HG03280 (cell line): ENCODE data around the gene TMOD2.
A peak's percentile ranks its signal among the peaks of the same experiment; 100 is the strongest.

Experiments
- ATAC-seq: cut with Tn5 transposase; IDR thresholded peaks from one replicate; pipeline ENCODE4 v1.9.1; 2021; ENCODE audit warnings: mild to moderate bottlenecking, moderate library complexity; ENCODE audit not compliant: unreplicated experiment

TMOD2 gene

DNA sequence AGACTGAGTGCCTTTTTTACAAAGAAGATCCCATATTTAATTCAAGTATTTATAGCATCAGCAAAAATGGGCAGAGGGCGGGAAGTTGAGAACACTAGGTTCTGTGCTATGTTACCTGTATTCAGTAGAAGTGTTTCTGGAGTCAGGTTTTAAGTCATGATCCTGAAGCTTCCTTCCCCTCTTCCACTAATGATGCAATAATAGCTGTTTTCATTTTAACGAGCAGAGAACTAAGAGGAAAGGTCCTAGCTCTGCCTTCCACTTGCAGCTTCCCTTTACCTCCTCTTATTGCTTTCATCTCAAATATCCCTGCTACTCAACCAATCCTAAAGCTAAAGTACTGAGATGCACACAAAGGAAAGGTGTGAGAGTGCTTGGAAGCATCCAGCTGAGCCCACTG, 61.2 kb downstream of the TMOD2 start:
- ATAC-seq, result no peak

DNA sequence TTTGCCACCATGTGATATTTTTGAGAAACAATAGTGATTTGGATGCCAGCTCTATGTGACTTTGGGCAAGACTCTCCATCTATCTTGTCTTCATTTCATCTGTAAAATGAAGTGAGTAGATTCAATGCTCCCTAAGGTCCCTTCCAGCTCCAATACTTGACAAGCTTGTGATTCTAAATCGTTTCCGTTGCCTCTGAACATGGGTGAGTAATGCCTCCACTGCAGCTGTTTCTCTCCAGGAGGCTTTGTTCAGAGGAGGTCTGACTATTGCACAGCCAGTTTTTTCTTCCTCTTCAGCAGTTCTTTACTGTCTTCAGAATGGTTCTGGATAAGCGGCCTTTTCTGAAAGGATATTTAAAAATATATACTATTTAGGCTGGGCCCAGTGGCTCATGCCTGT, 63.2 kb downstream of the TMOD2 start:
- ATAC-seq, result no peak

DNA sequence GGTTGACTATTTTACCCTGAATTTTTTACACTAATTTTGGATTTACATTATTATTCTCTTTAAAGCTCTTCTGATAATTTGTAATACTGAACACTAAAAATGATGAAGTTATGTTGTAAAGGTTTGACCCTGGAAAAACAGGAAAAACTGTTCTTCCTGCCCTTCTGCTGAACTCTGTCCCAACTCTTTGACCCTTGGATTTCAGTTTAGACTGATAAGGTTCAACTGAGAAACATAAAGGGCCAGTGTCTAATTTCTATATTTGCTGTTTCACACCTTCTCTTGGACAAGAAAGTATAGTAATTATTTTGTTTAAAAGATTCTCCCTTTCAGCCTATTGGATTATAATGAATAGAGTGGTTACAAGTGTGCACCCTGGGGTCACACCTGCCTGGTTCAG, 65.2 kb downstream of the TMOD2 start:
- ATAC-seq, result no peak

DNA sequence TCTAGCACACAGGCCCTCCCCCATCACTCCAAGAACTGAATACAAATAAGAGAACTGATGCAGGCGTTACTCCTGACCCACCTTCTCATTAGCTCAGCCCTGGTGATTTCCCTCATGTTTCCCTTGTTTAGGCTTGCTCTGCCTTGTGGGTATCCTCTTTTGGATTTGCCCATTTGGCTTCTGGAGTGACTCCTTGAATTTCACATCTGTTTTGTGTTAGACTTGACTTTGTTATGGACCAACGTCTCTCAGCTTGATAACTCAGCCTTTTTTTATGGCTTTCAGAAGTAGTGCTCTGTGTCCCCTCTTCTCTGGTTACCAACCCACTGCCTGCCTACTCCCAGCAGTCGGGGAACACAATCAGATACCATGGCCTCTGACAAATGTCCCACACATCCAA, 66.8 kb downstream of the TMOD2 start:
- no peak for ATAC-seq

DNA sequence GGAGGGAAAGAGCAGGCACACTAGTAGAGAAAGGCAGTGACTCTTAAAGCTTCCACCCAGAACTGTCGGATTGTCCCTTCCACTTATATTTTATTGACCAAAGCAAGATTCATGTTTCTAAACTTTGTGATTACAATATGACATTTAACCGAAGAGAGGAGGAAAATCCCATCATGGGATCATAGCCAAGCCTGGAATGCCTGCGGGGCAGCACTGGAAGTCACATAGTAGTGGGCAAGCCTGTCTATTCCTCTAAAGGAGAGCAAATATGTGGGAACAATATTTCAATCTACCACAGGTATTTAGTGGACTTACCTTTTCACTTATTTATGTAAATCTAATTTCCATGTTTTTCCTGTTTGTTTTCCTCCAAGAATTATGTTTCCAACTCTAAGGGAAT, 74.3 kb downstream of the TMOD2 start:
- ATAC-seq, result no peak

DNA sequence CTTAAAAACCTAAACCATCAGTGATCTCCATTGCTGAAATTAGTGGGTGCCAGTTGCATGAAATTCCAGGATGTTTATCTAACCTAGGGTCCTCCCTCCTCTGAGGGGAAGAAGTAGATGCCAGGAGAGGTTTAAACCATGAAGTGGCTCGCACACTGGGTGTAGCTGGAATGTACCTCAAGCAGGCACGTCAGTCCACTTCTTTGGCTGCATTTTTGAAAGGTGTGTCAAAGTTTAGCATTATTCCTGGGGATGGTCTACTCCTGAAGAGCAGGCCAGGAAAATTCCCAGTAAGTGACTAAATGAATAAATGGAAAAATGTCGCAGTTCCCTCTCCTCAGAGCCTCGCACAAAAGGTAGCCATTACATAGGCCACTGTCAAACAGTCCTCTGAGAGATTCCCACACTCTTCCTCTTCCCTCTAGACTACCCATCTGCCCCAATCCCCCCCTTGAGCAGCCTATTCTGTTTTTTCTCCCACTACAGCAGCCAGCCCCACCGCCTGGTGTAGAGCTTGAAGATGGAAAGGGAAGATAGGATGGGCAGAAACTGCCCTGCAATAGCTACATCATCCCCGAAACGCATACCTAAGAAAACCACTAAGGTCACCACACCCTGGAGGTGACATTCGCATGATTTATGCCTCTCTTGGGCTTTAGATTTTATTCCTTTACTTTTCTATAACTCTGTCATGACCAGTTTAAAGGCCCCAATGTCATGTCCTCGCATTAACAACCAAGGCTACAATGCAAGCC, 77.4 kb downstream of the TMOD2 start:
- ATAC-seq, result no peak

DNA sequence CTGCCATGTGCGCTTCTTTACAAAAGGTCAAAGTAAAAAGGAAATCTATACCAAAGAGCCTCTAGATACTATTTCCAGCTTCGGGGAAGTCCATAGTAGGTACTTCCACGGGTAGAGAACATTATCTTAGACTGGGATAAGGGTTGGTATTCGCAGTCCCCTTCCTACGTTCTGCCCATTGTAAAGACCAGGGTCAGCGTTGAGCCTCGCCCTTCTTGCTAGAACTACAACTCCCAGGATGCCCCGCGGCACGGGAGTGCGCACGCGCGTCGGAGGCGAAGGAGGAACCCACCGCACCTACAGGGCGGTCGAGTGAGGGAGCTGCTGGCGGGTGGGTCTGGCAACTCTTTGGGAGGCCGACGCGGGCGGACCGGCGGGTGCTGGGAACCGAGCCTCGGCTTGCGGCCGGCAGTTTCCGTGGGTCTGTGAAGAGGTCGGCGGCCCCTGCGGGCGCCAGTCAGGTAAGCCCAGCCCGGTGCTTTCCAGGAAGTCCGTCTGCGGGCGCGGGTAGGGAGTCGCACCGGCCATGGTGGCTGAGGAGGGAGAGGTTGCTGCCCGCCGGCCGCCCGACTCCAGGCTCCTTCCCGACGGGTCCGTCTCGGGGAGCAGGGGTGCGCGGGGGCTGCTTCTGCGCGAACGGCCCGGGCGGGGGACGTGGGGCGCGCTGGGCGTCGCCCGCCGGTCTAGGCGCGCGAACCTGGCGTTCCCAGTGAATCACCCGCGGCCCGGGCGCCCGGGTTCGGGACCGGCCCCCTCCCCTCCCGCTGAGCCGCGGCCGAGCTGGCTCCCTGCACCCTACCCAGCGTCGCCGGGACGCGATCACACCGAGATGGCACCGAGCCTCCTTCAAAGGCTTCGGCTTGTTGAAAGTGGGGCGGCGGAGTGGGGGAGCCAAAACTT, 78.2 kb downstream of the TMOD2 start, which contains the start of gene TMOD3:
TMOD3 (plus strand) TSS at position 278 of the 900 bp plus-strand sequence. CDS start 33,232 bp downstream, outside the sequence.
- ATAC-seq, result peak; percentile 91

DNA sequence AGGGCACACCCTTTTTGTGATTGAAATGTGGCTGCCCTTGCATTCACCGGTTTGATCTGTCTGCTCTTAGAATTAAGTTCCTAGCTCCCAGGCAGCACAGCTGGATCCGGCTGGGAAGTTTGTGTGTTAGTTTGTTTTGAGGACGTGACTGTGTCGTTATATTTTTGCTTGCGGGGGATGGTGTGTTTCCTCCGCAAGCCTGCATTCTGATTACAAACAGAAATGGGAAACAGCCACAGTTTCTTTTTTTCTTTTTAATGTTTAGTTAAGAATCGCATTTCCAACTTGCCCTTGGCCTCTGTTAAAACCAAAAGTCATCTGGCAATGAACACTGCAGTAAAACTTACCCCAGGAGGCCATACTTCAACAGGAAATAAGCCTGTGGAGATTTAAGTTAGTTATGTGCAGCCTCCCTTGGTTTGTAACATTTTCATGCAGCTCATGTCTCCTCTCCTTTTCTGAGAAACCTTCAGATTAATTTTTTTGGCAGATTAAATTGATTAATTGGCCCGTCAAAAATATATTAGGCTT, 78.9 kb downstream of the TMOD2 start:
- no peak for ATAC-seq

DNA sequence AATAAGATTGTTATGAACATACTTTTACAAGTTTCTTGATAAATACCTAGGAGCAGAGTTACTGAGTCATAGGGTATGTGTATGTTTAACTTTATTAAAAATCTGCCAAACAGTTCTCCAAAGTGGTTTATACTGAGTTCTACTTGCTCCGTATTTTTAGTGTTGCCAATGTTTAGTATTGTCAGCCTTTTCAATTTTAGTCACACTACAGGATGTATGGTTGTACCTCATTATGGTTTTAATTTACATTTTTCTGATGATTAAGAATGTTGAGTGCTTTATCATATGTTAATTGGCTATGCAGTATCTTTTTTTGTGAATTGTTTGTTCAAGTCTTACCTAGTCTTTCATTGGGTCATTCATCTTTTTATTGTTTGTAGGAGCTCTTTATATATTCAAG, 82.4 kb downstream of the TMOD2 start:
- no peak for ATAC-seq

DNA sequence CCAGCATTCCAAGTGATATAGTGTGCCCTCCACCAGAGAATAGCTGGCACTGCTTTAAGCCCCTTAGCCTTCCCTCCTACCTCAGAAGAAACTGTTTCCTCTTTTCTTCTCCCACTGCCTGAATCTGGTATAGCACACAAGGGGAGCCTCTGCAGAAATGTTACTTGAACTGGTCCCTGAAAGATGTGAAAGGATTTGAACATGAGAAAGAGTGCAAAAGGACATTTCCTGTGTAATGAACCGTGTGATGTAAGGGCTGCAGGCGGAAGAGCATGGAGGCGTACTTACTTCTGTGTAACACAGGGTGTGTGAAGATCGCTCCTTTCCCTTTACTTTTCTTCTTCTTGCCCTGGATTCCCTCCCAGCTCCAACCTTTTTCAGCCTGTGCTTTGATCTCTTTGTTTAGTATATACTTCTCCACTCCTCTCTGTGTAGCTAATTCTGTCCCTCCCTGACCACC, 86.4 kb downstream of the TMOD2 start:
- no peak for ATAC-seq

DNA sequence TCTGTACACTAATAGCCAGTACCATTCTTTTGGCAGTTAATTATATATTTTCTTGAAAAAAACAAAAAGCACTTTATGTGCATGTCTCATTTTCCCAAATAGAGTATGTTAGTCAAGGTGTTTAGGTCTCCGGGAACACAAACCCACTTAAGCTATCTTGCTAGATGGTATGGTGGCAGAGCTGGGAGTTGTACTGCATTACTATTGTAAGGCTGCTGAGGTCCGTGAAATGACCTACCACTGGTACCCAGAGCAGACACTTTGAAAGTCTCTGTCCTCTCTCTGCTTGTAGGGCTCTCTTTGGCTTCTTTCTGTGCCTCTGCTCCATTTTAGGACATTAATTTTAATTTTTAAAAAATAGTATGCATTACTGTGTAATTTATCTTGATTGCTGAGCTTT, 86.9 kb downstream of the TMOD2 start:
- ATAC-seq, result no peak

DNA sequence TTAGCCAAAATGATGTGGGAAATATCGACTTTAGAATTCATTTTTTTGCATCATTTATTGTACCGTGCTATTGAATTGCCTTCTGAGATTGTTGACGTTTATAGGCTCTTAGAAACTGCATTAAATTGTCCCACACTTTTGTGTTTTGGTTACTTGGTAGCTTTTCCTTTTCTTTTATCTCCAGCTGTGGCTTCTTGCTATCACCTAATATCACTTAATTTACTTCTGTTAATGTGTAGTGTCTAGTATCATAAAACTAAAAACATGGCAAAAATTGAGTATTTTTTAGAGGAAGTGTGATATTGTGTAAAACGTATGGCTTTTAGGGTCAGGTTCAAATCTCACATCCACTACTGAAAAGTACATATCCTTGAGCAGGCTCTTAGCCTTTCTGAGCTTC, 89.3 kb downstream of the TMOD2 start:
- no peak for ATAC-seq

DNA sequence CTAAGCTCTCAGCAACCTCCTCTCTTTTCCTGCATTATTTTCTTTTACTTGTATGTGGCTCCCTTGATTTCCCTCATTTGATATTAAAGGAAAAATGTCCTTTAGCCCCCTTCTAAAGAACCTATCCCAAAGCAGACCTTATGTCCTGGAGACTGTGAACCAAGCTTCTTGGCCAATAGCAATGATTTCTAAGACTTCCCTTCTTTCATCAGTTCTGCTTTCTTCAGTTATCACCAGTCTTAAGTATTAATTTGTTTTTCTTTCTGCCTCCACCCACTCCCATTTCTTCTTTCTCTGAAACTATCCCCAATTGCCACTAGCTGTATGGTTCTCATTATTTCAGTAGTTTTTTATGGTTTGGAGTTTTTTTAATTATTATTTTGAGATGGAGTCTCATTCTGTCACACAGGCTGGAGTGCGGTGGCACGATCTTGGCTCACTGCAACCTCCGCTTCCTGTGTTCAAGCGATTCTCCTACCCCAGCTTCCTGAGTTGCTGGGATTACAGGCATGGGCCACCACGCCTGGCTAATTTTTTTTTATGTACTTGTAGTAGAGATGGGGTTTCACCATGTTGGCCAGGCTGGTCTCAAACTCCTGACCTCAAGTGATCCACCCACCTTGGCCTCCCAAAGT, 90.1 kb downstream of the TMOD2 start:
- ATAC-seq, result no peak

DNA sequence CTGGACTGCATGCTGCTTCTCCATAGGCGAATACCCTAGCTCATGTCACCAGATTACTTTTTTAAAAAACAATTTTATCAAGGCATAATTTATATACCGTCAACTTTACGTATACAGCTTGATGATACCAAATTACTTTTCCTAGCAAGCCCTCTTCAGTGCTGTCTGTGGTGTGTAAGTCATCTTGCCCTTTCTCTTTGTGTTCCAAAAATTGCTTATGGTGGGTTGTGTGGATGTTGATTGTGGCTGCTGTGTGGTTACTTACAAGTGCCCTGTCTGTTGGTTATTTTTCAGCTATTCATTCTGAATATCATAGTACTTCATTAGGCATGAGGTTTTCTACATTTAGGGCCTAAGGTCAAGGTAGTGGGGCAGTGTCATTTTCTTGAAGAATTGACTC, 90.9 kb downstream of the TMOD2 start:
- no peak for ATAC-seq

DNA sequence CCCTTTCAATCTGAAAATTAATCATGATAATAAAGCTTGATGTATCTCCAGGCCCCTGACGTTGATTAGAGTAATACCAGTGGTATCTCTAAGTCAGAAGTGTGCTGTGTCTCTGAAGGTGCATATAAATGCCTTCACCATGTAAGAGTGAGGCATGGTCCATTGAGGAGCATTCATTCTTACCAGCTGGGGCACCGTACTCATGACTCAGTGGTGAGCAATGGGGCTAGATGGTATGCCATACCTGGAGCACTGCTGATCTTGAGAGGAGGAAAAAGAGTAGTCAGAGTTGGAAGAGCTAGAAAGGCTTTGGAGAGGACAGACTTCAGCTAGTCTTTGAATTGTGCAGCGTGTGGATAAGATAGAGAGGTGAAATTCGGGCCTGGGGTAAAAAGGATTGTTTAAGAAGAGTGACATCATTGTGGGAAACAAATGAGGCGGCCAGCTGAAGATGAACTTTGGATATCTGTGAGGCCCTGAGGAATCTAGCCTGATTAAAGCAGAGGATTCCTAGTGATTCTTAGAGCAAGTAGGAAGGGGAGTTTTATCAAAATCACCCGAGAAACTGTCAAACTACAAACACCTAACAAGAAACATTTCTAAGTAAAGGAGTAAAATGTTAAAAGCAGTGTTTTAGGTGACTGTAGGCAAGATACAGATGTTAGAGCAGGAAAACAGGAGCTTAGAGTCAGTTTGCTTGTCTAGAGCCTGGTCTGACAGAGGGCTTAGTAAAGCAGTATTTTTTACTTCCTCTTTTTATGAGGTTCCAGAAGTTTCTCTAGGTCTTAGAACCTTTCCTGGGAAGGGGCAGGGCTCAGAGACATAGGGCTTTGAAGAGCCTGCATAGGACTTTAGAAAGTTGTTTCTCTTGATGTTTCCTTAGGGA, 91.7 kb downstream of the TMOD2 start:
- ATAC-seq, result no peak

DNA sequence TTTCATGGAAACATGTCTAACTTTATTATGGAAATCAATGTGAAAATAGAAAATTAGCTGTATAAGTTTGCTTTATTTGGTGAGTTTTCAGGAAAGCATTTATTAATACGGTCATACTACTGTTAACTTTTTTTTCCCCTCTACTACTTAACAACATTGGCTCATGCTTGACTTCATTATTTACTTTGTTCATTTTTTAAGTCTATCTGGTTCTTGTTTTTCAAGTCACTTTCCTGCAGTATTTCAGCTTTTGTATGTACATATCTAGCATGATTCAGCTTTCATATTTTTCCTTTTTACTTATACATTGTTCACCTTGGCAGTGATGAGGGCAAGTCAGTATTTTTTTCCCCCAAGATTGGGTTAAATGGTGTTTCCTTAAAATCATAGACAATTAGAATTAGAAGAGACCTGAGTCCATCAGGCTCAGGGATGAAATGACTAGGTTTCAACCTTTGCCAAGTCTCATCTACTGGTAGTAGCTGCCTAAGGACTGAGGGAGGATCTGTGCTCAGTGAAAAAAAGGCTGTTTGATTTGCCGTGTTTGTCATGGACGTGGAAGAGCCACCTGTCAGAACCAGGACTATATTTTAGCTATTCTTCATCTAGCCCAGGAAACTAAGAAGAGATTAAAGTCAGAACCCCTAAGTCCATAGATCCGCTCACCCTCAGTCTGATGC, 93.5 kb downstream of the TMOD2 start:
- ATAC-seq, result no peak

DNA sequence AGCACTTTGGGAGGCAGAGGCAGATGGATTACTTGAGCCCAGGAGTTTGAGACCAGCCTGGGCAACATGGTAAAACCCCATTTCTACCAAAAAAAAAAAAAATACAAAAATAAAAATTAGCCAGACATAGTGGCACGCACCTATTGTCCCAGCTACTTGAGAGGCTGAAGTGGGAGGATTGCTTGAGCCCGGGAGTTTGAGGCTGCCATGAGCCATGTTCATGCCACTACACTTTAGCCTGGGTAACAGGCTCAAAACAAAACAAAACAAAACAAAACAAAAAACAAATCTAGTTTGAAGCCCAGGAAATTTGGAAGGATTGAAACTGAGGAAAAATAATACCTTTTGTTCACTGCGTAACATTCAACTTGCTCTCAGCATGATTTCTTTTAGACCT, 94.7 kb downstream of the TMOD2 start:
- ATAC-seq, result no peak

DNA sequence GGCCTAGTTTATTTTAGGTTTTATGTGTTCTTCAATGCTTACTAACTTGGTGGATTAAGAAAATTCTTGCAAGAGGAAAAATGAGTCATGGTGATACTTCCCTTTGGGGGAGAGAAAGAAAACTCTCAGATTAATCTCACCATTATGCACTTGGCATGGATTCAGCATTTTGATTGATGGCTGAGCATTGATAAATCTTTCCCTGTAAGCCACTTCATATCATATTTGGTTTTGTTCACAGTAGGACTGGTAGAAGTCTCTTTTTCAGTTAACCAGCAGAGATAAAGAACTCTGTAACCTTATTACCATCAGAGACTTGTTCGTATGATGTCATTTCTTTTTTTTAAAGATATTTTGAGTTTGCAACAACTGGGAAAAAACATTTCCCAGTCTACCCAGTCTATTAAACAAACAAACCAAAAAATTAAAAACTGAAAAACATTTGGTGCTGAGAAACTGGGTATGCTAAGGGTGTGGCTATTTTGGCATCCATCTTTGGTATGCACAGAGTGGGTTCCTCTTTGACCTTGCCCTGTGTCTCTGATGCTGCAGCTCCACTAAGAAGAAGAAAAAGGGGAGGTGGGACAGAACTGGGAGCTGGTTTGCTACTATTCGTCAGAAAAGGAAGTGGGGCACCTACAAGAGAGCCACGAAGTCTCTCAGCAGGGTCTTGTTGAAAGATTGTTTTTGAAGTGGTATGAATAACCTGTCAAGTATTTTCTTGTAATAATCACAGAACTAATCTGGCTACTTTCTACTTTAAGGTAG, 95.2 kb downstream of the TMOD2 start:
- ATAC-seq, result no peak

DNA sequence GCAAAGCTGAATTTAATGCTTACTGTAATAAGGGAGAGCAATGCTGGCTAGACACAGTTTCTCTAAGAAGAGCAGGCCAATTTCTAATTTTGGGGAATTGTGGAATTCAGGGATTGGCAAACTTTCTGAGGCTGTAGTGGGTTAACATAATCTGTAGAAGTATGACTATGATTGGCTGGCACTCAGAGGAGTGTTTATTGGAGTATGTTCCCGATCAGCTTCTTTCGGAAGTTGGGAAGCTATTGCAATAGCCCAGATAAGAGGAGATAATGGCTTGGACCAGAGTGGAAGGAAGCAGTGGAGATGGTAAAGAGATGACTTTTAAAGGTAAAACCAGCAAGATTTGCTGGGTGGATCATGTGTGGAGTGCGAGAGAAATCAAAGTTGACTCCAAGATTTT, 97.4 kb downstream of the TMOD2 start:
- ATAC-seq, result no peak
